AG10803 (cell line): ENCODE measurements around the gene CMPK2.

Experiments
- DNase-seq: peaks from one replicate; pipeline ENCODE4 v3.0.0; 2010; ENCODE audit warnings: low read depth
- H3K4me3 ChIP-seq: 2 replicates; pipeline ENCODE4 v1.5.1; 2011; ENCODE audit warnings: mild to moderate bottlenecking, low read length, control low read depth
- TF ChIP-seq, protein P1 (sequence below): conservative IDR thresholded peaks from 2 replicates; pipeline ENCODE4 v1.5.1; 2011; ENCODE audit warnings: mild to moderate bottlenecking, low read length, control low read depth, inconsistent platforms

The CMPK2 gene

DNA sequence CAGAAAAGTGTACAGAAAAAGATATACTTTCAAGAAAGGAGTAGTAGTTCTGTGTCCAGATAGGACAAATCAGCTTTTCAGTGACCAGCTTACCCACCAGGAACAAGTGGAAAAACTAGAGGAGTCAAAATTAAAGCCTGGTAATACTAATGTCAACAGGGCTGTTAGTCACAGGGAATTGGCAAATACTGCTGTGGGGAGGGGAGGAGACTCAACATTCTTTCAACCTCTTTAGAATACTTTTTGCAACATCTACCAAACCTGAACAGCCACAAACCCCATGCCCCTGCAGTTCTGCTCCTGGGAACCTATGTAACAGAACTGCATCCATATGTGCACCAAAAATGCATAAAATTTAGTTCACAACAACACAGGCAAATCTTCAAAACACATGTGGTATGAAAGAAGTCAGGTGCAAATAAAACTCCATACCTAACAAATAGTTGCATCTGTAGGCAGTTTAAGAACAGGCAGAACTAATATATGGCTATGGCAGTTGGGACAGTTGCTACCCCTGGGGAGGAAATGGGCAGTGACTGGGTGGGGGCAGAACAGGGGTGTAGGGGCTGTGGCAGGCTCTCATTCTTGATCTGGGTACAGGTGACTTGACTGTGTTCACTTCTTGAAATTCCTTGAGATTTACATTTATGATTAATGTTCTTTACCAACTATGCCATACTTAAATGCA, 9.7 kb downstream of the CMPK2 start:
- DNase-seq = no peak
- TF ChIP-seq, protein P1, sequence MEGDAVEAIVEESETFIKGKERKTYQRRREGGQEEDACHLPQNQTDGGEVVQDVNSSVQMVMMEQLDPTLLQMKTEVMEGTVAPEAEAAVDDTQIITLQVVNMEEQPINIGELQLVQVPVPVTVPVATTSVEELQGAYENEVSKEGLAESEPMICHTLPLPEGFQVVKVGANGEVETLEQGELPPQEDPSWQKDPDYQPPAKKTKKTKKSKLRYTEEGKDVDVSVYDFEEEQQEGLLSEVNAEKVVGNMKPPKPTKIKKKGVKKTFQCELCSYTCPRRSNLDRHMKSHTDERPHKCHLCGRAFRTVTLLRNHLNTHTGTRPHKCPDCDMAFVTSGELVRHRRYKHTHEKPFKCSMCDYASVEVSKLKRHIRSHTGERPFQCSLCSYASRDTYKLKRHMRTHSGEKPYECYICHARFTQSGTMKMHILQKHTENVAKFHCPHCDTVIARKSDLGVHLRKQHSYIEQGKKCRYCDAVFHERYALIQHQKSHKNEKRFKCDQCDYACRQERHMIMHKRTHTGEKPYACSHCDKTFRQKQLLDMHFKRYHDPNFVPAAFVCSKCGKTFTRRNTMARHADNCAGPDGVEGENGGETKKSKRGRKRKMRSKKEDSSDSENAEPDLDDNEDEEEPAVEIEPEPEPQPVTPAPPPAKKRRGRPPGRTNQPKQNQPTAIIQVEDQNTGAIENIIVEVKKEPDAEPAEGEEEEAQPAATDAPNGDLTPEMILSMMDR = no peak
- no peak overlapping the region for H3K4me3 ChIP-seq

DNA sequence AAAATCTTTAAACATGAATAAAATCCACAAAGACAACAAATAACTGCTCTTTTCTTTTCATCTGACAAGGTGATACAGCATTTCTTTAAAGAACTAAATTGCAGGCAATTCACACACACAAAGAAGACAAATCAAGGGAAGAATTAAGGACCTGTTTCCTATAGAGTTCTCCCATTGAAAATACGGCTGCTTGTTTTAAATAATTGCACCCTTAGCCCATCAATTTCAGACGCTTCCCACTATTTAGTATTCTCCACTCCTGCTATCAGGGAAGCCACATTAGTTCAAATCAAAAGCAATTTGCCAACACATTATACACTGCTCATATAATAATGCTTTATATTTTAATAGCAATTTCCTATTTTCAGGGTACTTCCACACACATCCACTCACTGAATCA, 11.3 kb downstream of the CMPK2 start:
- H3K4me3 ChIP-seq = no peak overlapping the region
- DNase-seq = no peak
- TF ChIP-seq, protein P1 = no peak

DNA sequence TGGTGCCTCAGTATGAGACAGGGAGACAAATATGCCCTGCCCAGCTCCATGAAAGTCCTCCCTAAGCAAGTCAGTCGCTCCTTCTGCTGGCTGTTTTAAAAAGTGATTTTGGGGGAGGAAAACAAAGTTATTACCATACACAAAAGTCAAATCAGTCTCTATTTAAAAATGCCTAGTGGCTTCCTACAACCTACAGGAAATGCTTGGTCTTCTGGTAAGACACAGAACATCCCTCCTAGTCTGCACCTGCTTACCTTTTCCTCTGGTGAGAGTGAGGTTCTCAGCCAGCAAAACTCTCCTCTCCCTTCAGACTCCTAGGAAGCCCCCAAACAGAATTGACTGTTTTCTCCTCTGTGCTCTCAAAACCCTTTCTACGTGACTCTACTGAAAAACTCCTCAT, 13.5 kb downstream of the CMPK2 start:
- no peak overlapping the region for H3K4me3 ChIP-seq
- TF ChIP-seq, protein P1 = no peak
- no peak for DNase-seq

DNA sequence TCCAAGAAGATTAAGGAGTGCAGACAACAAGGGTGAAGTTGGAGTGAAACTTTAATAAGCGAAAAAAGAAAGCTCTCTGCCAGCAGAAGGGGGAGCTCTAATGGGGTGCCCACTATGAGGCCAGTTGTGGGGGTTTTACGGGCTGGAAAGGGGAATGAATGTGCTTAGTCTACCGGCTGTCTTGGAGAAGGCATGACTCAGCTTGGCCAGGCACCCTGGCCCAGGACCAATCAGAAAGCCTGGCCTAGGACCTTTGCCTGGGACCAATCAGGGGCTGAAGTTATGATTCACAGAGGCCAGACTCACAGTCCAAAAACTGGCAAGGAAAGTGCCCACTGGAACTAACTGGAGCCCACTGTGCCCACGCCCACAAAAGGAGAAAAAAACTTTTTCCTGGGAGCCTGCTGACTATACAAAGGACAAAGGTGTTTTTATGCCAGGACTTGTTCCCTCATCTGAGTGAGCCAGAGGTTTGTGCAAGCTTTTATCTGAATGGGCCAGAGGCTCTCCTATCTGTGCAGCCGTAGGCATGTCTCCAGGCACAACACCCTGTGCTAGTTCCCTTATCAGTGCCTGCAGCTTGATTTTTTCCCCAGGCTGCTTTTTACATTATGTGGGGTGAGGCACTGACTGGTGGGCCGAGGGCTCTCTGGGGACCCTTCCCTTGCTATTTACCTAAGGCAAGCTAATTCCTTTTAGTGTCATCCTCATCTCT, 18.6 kb downstream of the CMPK2 start:
- no peak overlapping the region for H3K4me3 ChIP-seq
- TF ChIP-seq, protein P1 = no peak
- no peak for DNase-seq

DNA sequence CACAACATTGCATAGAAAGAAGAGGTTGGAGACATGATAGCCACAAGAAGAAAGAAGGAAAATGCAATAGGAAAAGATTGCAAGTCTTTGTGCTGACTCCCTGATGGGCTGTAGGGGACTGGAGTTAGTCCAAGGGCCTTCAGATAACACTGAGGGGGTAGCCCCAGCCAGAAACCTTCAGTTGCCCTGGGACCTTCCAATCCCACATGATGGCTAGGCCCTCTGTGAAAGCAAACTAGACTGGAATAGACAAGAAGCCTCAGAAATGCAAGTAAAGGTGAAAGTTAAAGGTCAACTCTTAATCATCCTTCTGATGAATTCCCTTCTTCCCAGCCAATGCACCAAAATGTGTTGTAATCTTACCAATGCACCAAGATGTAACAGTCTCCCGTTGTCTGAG, 19.2 kb downstream of the CMPK2 start:
- no peak overlapping the region for H3K4me3 ChIP-seq
- DNase-seq = no peak
- TF ChIP-seq, protein P1 = no peak

DNA sequence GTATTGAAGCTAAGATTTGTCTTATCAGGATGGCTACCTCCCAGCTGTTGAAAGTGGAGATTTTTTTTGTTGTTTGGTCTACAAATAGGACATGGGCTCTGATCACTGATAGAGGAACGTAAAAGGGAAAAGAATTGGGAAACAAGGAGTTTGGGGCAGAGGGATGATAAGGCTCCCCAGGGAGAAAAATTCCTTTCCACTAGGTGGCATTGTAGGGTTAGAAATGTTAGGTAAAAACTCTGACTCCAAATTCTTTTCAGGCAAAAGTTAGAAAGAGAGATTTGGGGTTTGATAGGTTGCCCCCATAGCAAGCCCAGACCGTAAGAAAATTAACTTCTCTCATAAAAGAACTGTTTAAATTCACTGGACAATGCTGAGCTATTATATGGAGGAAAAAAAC, 19.8 kb downstream of the CMPK2 start:
- DNase-seq = no peak
- TF ChIP-seq, protein P1 = no peak

DNA sequence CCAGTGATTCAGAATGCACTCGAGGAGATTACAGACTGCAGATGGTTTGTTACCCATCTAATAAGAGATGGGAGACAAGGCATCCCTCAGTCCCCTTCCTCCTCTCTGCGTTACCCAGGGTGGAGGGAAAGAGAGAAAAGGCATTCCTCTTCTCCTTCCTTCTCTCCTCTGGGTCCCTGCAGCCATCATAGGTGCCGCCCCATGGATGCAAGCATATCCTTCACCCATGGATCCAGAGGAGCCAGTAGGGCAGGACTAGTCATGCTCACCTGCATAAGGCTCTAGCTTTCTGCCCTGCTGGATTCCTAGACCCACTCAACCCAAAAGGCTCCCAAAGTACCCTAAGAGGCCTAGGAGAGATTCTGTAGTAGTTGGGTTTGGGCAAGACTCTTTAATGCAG, 20.4 kb downstream of the CMPK2 start:
- H3K4me3 ChIP-seq = no peak overlapping the region
- TF ChIP-seq, protein P1 = no peak
- DNase-seq = no peak

More for the DNA sequence above, 19.8 kb downstream of the CMPK2 start:
- H3K4me3 ChIP-seq = no peak overlapping the region
